BLaER1 (cell line): ENCODE measurements around the gene GDF2.

Experiments used
- H3K27ac ChIP-seq: shearing (Covaris generic); formaldehyde crosslinking; 2 replicates; pipeline ENCODE4 v1.8.1; 2022
- H3K27me3 ChIP-seq: shearing (Covaris generic); formaldehyde crosslinking; 2 replicates; pipeline ENCODE4 v1.8.1; 2022
- H3K36me3 ChIP-seq: shearing (Covaris generic); formaldehyde crosslinking; 2 replicates; pipeline ENCODE4 v1.8.1; 2022
- H3K4me1 ChIP-seq: shearing (Covaris generic); formaldehyde crosslinking; 2 replicates; pipeline ENCODE4 v1.8.1; 2022
- H3K4me2 ChIP-seq: shearing (Covaris generic); formaldehyde crosslinking; 2 replicates; pipeline ENCODE4 v1.8.1; 2022
- H3K4me3 ChIP-seq: shearing (Covaris generic); formaldehyde crosslinking; 2 replicates; pipeline ENCODE4 v1.8.1; 2022
- H3K9ac ChIP-seq: shearing (Covaris generic); formaldehyde crosslinking; 2 replicates; pipeline ENCODE4 v1.8.1; 2022
- H3K9me3 ChIP-seq: shearing (Covaris generic); formaldehyde crosslinking; 2 replicates; pipeline ENCODE4 v1.8.1; 2022
- H4K20me1 ChIP-seq: shearing (Covaris generic); formaldehyde crosslinking; 2 replicates; pipeline ENCODE4 v1.8.1; 2022
- Cebpa-rat ChIP-seq: shearing (Covaris generic); IDR thresholded peaks from 2 replicates; pipeline ENCODE4 v1.8.1; 2022

GDF2 gene

GRCh38 chr10:47290338-47290737, 31.9 kb upstream of the GDF2 start:
- no peaks in the 10 kb centered on the region for H3K36me3 ChIP-seq
- H3K9ac ChIP-seq: no peak overlapping the region
- no peaks in the 10 kb centered on the region for H3K9me3 ChIP-seq
- peaks cover 17% of the 10 kb centered on the region for H3K4me1 ChIP-seq
- TF ChIP-seq Cebpa-rat: no peak
- H3K4me2 ChIP-seq: no peak overlapping the region
- H3K27ac ChIP-seq: no peak overlapping the region
- H3K4me3 ChIP-seq: no peak overlapping the region
- H3K27me3 ChIP-seq: no peaks in the 10 kb centered on the region
- H4K20me1 ChIP-seq: no peaks in the 10 kb centered on the region

- Histone ChIP-seq H3K27me3 (no peaks in the 10 kb centered on the region), H4K20me1 (no peaks in the 10 kb centered on the region)
- no peak for TF ChIP-seq Cebpa-rat
Measured at GRCh38 chr10:47291682-47292081, 30.6 kb upstream of the GDF2 start.

GRCh38 chr10:47294057-47294456, 28.2 kb upstream of the GDF2 start:
- peaks cover 6% of the 10 kb centered on the region; the same call in 1 of the 2 replicates for H3K27me3 ChIP-seq
- no peaks in the 10 kb centered on the region for H3K9me3 ChIP-seq
- TF ChIP-seq Cebpa-rat: no peak
- no peaks in the 10 kb centered on the region for H4K20me1 ChIP-seq
- no peaks in the 10 kb centered on the region for H3K36me3 ChIP-seq
- H3K4me3 ChIP-seq: no peak overlapping the region
- H3K9ac ChIP-seq: no peak overlapping the region
- no peak overlapping the region for H3K27ac ChIP-seq
- H3K4me2 ChIP-seq: no peak overlapping the region
- no peaks in the 10 kb centered on the region for H3K4me1 ChIP-seq

More at GRCh38 chr10:47291682-47292081, 30.6 kb upstream of the GDF2 start:
- Histone ChIP-seq H3K27ac (no peak overlapping the region), H3K4me2 (no peak overlapping the region), H3K9me3 (no peaks in the 10 kb centered on the region), H3K4me1 (peaks cover 4% of the 10 kb centered on the region), H3K36me3 (no peaks in the 10 kb centered on the region), H3K4me3 (no peak overlapping the region), H3K9ac (no peak overlapping the region)

GRCh38 chr10:47294501-47294900, 27.8 kb upstream of the GDF2 start:
- Histone ChIP-seq H3K4me2 (no peak overlapping the region), H3K4me1 (no peaks in the 10 kb centered on the region), H3K4me3 (no peak overlapping the region), H3K9me3 (no peaks in the 10 kb centered on the region), H3K36me3 (no peaks in the 10 kb centered on the region), H3K9ac (no peak overlapping the region), H4K20me1 (no peaks in the 10 kb centered on the region), H3K27me3 (peaks cover 10% of the 10 kb centered on the region), H3K27ac (no peak overlapping the region)
- TF ChIP-seq Cebpa-rat: no peak

- Histone ChIP-seq H3K4me1 (no peaks in the 10 kb centered on the region), H3K27ac (no peak overlapping the region), H3K9me3 (0 out of 2 replicates have a peak, but pooled peaks cover 3% of the 10 kb centered on the region), H3K4me3 (no peak overlapping the region), H3K27me3 (peaks cover 19% of the 10 kb centered on the region), H4K20me1 (no peaks in the 10 kb centered on the region), H3K9ac (no peak overlapping the region), H3K36me3 (no peaks in the 10 kb centered on the region), H3K4me2 (no peak overlapping the region)
- no peak for TF ChIP-seq Cebpa-rat
Measured at GRCh38 chr10:47295411-47295810, 26.8 kb upstream of the GDF2 start.

- H3K4me3 ChIP-seq: no peak overlapping the region
- H3K27me3 ChIP-seq: peaks cover 29% of the 10 kb centered on the region
- no peak overlapping the region for H3K9ac ChIP-seq
- TF ChIP-seq Cebpa-rat: no peak
- no peaks in the 10 kb centered on the region for H4K20me1 ChIP-seq
- H3K4me2 ChIP-seq: no peak overlapping the region
- H3K9me3 ChIP-seq: 0 out of 2 replicates have a peak, but pooled peaks cover 6% of the 10 kb centered on the region
- H3K27ac ChIP-seq: no peak overlapping the region
- no peaks in the 10 kb centered on the region for H3K4me1 ChIP-seq
- H3K36me3 ChIP-seq: no peaks in the 10 kb centered on the region
Measured at GRCh38 chr10:47296156-47296894, 25.9 kb upstream of the GDF2 start.

GRCh38 chr10:47296941-47297340, 25.3 kb upstream of the GDF2 start:
- Histone ChIP-seq H3K36me3 (no peaks in the 10 kb centered on the region), H3K4me1 (no peaks in the 10 kb centered on the region), H3K9me3 (0 out of 2 replicates have a peak, but pooled peaks cover 6% of the 10 kb centered on the region), H3K4me3 (no peak overlapping the region), H3K9ac (no peak overlapping the region), H3K27ac (no peak overlapping the region), H3K4me2 (no peak overlapping the region), H4K20me1 (no peaks in the 10 kb centered on the region), H3K27me3 (peaks cover 35% of the 10 kb centered on the region)
- no peak for TF ChIP-seq Cebpa-rat

GRCh38 chr10:47297866-47298540, 24.3 kb upstream of the GDF2 start:
- no peak overlapping the region for H3K4me3 ChIP-seq
- H3K4me2 ChIP-seq: no peak overlapping the region
- no peaks in the 10 kb centered on the region for H4K20me1 ChIP-seq
- no peak for TF ChIP-seq Cebpa-rat
- H3K4me1 ChIP-seq: no peaks in the 10 kb centered on the region
- H3K9me3 ChIP-seq: 0 out of 2 replicates have a peak, but pooled peaks cover 6% of the 10 kb centered on the region
- H3K36me3 ChIP-seq: no peaks in the 10 kb centered on the region
- H3K27me3 ChIP-seq: peaks cover 36% of the 10 kb centered on the region
- no peak overlapping the region for H3K9ac ChIP-seq
- no peak overlapping the region for H3K27ac ChIP-seq

GRCh38 chr10:47298715-47299114, 23.5 kb upstream of the GDF2 start:
- TF ChIP-seq Cebpa-rat: no peak
- H3K27ac ChIP-seq: no peak overlapping the region

More at GRCh38 chr10:47298715-47299114, 23.5 kb upstream of the GDF2 start:
- Histone ChIP-seq H3K4me1 (no peaks in the 10 kb centered on the region), H3K9me3 (0 out of 2 replicates have a peak, but pooled peaks cover 6% of the 10 kb centered on the region), H3K27me3 (peaks cover 36% of the 10 kb centered on the region), H3K4me2 (no peak overlapping the region), H4K20me1 (no peaks in the 10 kb centered on the region), H3K36me3 (no peaks in the 10 kb centered on the region), H3K4me3 (no peak overlapping the region), H3K9ac (no peak overlapping the region)
